Esophagus (tissue), 2 donors: ENCODE measurements around the gene PHF5A. TPM values are rescaled to one million over a fixed set of nuclear protein-coding genes. Genes with fewer than 3 reads are reported as not detected.

Experiments
- H3K27ac ChIP-seq, 2 donors: one replicate each; pipeline ENCODE4 v1.5.1; 2013; ENCODE audit warnings: low read depth in 2 of 2, mild to moderate bottlenecking in 2 of 2, inconsistent platforms in 1 of 2, low read length in 1 of 2, moderate library complexity in 1 of 2
- H3K27me3 ChIP-seq, 2 donors: one replicate each; pipeline ENCODE4 v1.6.1; 2013; ENCODE audit warnings: low read length in 2 of 2, control low read depth in 1 of 2, mild to moderate bottlenecking in 1 of 2; ENCODE audit not compliant: insufficient read depth in 2 of 2, control insufficient read depth in 1 of 2
- H3K36me3 ChIP-seq, 2 donors: one replicate each; pipeline ENCODE4 v1.6.1; 2013; ENCODE audit warnings: low read length in 1 of 2; ENCODE audit not compliant: control insufficient read depth in 2 of 2, insufficient read depth in 2 of 2
- H3K4me1 ChIP-seq, 2 donors: one replicate each; pipeline ENCODE4 v1.6.1; 2013; ENCODE audit warnings: low read length in 1 of 2; ENCODE audit not compliant: control insufficient read depth in 2 of 2, insufficient read depth in 2 of 2
- H3K4me3 ChIP-seq, 2 donors: one replicate each; pipeline ENCODE4 v1.5.1; 2013; ENCODE audit warnings: low read length in 2 of 2, mild to moderate bottlenecking in 2 of 2, low read depth in 1 of 2, moderate library complexity in 1 of 2
- H3K9me3 ChIP-seq, 2 donors: one replicate each; pipeline ENCODE4 v1.6.1; 2013; ENCODE audit warnings: mild to moderate bottlenecking in 2 of 2, low read depth in 1 of 2, low read length in 1 of 2, moderate library complexity in 1 of 2; ENCODE audit not compliant: control insufficient read depth in 2 of 2, insufficient read depth in 1 of 2
- WGBS, 2 donors: extraction: QIAGEN DNeasy Blood & Tissue Kit; methylation state at CpG; one replicate each; pipeline ENCODE4 v1.1.7; 2013; 5-methylcytosine and 5-hydroxymethylcytosine counted together
- polyA plus RNA-seq, 2 donors: library from polyadenylated mRNA; stranded (reverse); fragments of 200-250 nt; gene quantifications; one replicate each; pipeline ENCODE4 v1.2.3, GENCODE V29; 2013
- donor health status: healthy with polysubstance abuse.
- donor health status: Bipolar disorder and iron deficiency.

Gene PHF5A
- 10 to 100 TPM; 41.4 to 61.8 TPM for polyA plus RNA-seq

GRCh38 chr22:41468381-41469217 lies at the start of gene PHF5A, which contains the start of gene ACO2:
Gene PHF5A, minus strand, starts transcription at chr22:41468692. Its CDS starts 39 bp downstream, at chr22:41468653.
Gene ACO2, plus strand, starts transcription at chr22:41469117. Its CDS starts 30 bp downstream, at chr22:41469147.
- Histone ChIP-seq H3K4me3 (peak within 1 kb of the TSS; percentile 89 to 91), H3K9me3 (no peaks in the 10 kb centered on the region), H3K27ac (peak within 1 kb of the TSS; percentile 96 to 99), H3K36me3 (peaks cover 0 to 7% of the 10 kb centered on the region in 2 donors), H3K27me3 (no peaks in the 10 kb centered on the region), H3K4me1 (peaks cover 5 to 6% of the 10 kb centered on the region in 2 donors)
- WGBS, 2 donors, result 0% methylated on average over 51 of the region's 51 CpGs

GRCh38 chr22:41518048-41518347 lies 49.5 kb upstream of the PHF5A start:
- H3K27me3 ChIP-seq, result no peaks in the 10 kb centered on the region
- no peak overlapping the region for H3K4me3 ChIP-seq
- no peaks in the 10 kb centered on the region for H3K9me3 ChIP-seq
- WGBS, 2 donors, result 57% methylated on average over 7 of the region's 7 CpGs
- peaks cover 9 to 44% of the 10 kb centered on the region in 2 donors for H3K36me3 ChIP-seq
- peak overlapping the region; percentile 49 to 87 for H3K27ac ChIP-seq
- peaks cover 2 to 6% of the 10 kb centered on the region in 2 donors for H3K4me1 ChIP-seq

DNA sequence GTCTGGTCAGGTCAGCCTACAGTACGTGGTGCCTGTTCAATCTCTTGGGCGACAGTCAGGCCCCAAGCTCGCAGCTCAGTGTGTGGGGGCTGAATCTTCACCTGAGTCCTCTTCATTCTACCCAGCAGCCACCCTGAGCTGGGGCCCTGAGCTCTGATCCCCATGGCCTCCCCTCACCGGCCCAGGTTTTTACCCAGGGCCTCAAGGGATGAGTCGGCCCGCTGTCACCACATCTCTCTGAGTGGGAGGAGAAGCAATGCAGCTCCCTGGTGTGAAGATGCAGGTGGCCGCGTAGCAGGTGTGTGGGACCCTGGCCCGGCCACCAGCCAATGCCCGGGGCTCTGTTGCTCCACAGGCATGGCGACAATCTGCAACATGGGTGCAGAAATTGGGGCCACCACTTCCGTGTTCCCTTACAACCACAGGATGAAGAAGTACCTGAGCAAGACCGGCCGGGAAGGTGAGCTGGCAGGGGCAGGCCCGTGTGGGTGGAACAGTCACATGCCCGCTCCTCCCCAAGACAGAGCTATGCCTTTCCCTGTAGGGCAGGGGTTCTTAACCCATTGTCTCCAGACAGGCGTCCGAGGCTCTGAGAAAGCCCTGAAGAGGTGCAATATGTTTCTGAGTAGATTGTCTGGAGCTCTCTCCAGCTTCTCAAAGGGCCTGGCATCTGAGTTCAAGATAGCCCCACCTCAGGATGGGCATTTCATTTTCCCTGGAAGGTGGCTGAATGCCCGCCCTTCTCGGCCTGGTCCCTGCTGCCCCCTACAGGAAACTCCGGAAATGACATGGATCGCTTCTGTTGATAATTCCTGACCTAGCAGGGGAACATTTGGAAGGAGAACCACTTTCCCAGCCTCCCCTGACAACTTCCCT lies 48.9 kb upstream of the PHF5A start:
- no peak overlapping the region for H3K4me3 ChIP-seq
- peaks cover 9 to 45% of the 10 kb centered on the region in 2 donors for H3K36me3 ChIP-seq
- peaks cover 2 to 11% of the 10 kb centered on the region in 2 donors for H3K4me1 ChIP-seq
- peak overlapping the region; percentile 62 to 87 for H3K27ac ChIP-seq
- WGBS, 2 donors, result 43 to 54% methylated on average over 22 of the region's 22 CpGs
- H3K9me3 ChIP-seq, result no peaks in the 10 kb centered on the region
- H3K27me3 ChIP-seq, result no peaks in the 10 kb centered on the region

GRCh38 chr22:41516462-41516861 lies 48.0 kb upstream of the PHF5A start:
- peak overlapping the region in 1 of 2 donors; percentile 29 for H3K27ac ChIP-seq
- H3K36me3 ChIP-seq, result peaks cover 9 to 48% of the 10 kb centered on the region in 2 donors
- peaks cover 2 to 11% of the 10 kb centered on the region in 2 donors for H3K4me1 ChIP-seq
- no peaks in the 10 kb centered on the region for H3K27me3 ChIP-seq
- H3K4me3 ChIP-seq, result no peak overlapping the region
- no peaks in the 10 kb centered on the region for H3K9me3 ChIP-seq
- WGBS, 2 donors, result 92% methylated on average over 8 of the region's 8 CpGs

- Histone ChIP-seq H3K9me3 (no peaks in the 10 kb centered on the region), H3K27me3 (no peaks in the 10 kb centered on the region), H3K4me3 (no peak overlapping the region), H3K27ac (peak overlapping the region; percentile 22 to 66), H3K36me3 (peaks cover 11 to 48% of the 10 kb centered on the region in 2 donors), H3K4me1 (peaks cover 8 to 11% of the 10 kb centered on the region in 2 donors)
- WGBS, 2 donors, result 52 to 58% methylated on average over 5 of the region's 5 CpGs
These were observed 44.9 kb upstream of the PHF5A start for GRCh38 chr22:41513391-41513790.

DNA sequence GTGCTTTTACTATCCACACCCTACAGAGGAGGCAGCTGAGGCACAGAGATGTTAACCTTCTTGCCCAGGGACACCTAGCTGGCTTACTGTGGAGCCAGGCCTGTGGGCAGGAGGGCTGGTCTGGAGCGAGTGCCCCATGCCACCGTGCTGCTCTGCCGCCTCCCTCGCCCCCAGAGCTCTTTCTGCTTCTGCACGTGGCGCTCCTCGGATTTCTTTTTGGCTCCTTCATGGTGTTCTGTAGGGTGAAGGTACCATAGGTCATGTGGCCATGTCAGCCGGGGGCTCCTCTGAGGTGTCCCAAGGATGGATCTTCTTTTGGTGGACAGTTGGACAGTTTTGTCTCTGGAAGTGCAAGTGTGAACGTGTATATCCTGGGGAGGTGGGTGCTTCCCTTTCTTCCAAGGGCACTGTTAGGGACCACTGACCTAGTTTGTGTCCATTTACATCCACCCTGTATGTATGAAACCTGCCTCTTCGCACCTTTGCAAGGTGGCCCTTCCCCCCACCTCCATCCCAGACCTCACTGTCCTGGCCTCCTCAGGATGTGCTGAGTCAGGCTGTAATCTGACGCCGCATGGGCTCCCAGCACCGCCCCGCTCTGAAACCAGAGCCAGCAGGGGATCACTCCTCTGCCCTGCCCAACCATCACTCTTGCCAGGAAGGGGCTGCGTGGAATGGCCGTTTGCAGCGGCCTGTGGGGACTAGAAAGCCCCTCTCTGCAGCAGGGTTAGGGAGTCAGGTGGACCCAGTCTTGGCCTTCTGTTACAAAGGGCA lies 44.1 kb upstream of the PHF5A start:
- H3K36me3 ChIP-seq, result peaks cover 12 to 50% of the 10 kb centered on the region in 2 donors
- no peak overlapping the region for H3K4me3 ChIP-seq
- H3K9me3 ChIP-seq, result no peaks in the 10 kb centered on the region
- H3K27me3 ChIP-seq, result no peaks in the 10 kb centered on the region
- H3K27ac ChIP-seq, result peak overlapping the region; percentile 26 to 66
- peaks cover 6 to 11% of the 10 kb centered on the region in 2 donors for H3K4me1 ChIP-seq
- 59 to 60% methylated on average over 17 of the region's 17 CpGs for WGBS, 2 donors

- Histone ChIP-seq H3K4me3 (no peak overlapping the region), H3K27ac (no peak overlapping the region), H3K36me3 (peaks cover 10 to 49% of the 10 kb centered on the region in 2 donors), H3K27me3 (no peaks in the 10 kb centered on the region), H3K9me3 (no peaks in the 10 kb centered on the region), H3K4me1 (peaks cover 6 to 7% of the 10 kb centered on the region in 2 donors)
- WGBS, 2 donors, result 48 to 62% methylated on average over 2 of the region's 2 CpGs
These were observed 43.1 kb upstream of the PHF5A start for GRCh38 chr22:41511521-41511968.

DNA sequence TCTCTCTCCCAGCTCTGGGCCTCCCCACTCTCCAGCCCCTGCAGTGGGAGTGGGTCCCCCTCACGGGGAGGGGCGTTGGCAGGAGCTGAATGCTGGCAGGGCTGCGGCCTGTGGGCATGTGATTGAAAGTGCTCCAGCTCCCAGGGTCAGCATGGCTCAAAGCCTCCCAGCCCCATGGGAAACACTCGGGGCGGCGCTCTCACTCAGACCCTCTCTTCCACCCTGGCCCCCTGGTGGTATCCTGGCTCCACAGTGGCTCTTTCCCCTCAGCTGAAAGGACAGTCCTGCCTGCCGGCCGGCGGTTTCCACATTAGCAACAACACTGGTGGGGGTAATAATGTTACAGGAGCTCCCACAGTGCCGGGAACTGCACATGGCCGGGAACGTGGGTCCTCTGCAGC lies 40.3 kb upstream of the PHF5A start:
- Histone ChIP-seq H3K27ac (no peak overlapping the region), H3K4me1 (peaks cover 6 to 7% of the 10 kb centered on the region in 2 donors), H3K4me3 (no peak overlapping the region), H3K9me3 (no peaks in the 10 kb centered on the region), H3K27me3 (no peaks in the 10 kb centered on the region), H3K36me3 (peaks cover 3 to 29% of the 10 kb centered on the region in 2 donors)
- 69 to 77% methylated on average over 10 to 12 of the region's 12 CpGs for WGBS, 2 donors
